Hematopoietic multipotent progenitor cell treated with erythropoietin and hydrocortisone succinate and interleukin-3 and kit ligand, for 4 days (in vitro differentiated cells): ENCODE measurements around the gene BLTP3A.

Source experiments
- DNase-seq: peaks from one replicate; pipeline ENCODE4 v3.0.0-alpha.2; 2015

Gene BLTP3A

GRCh38 chr6:34832942-34833341 lies 41.1 kb downstream of the BLTP3A start:
- DNase-seq: no peak

DNA sequence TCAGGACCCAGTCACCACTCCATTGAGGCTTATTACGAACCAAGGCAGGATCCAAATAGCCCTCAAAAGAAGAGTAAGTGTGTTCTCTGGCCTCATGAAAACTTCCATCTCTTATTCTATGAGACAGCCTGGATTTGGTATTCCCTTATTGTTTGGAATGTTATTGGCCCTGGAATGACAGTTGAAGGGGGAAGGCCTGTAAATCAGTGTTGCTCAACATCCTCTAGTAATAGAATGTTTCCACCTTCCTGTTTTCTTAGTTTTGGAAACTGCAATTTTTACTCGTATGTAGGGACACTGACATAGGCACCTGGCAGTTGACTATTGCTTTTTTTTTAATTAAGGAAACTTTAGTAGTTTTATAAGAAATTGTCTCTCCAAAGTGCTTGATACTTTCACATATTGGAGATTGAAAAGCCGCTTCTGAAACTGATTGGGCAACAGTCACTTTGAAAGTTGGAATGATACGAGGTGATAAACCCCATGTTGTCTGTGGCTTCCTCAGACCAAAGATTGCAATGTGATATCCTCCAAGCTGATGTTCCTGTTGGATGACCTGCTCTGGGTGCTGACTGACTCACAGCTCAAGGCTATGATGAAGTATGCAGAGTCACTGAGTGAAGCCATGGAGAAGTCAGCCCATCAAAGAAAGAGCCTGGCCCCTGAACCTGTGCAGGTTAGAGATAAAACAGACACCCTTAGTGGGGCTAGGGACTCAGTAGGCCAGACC lies 43.1 kb downstream of the BLTP3A start:
- DNase-seq: peak; percentile 64

DNA sequence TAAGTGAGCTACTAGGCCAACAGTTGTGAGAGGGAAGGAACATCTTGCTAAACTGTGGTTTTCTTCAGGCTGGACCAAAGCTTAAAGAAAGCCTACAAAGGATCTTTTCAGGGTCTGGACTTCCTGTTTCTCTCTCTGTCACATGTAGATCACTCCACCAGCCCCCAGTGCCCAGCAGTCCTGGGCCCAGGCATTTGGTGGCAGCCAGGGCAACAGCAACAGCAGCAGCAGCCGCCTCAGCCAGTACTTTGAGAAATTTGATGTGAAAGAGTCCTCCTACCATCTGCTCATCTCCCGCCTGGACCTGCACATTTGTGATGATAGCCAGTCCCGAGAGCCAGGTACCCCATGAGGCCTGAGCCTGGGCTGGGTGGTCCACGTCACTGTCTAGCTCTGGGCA lies 44.1 kb downstream of the BLTP3A start:
- DNase-seq: peak; percentile 64

GRCh38 chr6:34836451-34836850 lies 44.6 kb downstream of the BLTP3A start:
- DNase-seq: no peak

GRCh38 chr6:34837528-34837927 lies 45.6 kb downstream of the BLTP3A start:
- DNase-seq: no peak

DNA sequence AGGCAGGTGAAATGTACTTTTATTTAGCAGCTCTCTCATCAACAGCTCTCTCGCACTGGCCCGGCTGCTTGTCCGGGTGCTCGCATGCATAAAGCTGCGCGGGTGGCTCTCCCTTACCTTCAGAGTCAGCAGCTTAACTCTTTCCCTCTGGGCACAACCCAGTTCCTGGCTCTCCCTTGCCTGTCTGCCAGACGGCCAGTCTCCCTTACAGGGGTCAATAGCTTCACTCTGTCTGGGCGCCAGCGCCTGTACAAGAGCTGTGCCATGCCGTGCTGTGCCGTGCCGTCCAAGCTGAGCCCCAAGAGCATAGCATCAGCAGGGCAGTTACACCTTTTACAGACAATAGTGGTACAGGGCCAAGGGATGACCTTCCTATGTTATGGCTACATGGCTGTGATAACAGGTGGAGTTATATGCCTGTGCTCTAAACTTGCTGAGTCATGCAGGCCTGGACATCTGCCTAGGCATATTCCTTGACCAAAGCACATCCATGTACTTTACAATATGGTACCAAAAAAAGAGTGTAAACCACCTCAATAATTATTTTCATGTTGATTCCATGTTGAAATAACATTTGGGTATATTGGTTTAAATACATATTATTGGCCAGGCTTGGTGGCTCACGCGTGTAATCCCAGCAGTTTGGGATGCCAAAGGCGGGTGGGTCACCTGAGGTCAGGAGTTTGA lies 47.9 kb downstream of the BLTP3A start:
- DNase-seq: no peak
